Activated CD8-positive, alpha-beta memory T cell treated with anti-CD3 and anti-CD28 coated beads for 24 hours (primary cell): ENCODE measurements around the gene JAK2.
"Not testable (repeated sequence)": the region's sequence is repeated elsewhere in the genome, so short reads cannot be mapped to it uniquely, and the experiment has no call there.

Source experiments
- DNase-seq: peaks from one replicate; pipeline ENCODE4 v3.0.0-alpha.2; 2020

Gene JAK2

DNA sequence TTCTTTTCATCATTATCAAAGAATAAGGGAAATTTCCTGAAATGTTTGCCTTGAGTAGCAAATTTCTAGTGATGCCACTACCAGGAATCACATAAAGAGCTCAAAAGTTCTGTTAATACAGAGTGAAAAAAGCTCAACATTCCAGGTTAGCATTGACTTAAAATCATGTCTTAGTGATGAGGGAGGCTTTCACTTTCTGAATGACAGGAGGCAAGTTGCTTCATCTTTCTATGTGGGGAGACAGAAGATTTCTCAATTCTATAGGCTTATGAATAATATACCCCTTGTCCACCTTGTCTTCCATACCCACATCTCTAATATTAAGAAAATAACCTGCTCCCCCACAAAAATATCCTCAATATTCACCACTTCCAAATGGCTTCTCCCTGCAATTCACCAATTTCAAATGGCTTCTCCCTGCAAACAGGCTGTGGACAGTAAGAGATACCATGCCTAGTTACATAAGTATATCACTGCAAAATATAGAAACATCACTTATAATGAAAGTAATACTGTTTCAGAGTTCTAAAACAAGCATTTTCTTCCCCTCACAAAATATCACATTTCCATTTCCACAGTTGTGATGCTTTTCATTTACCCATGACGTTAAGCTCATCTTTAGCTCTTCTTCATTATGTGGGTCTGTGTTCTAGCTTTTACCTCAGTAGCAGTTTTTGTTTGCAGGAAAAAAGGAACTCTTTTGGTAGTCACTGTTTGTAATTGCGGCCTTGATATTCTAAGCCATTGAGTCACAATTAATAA is 2.2 kb upstream of the JAK2 start:
- no peak for DNase-seq

DNA sequence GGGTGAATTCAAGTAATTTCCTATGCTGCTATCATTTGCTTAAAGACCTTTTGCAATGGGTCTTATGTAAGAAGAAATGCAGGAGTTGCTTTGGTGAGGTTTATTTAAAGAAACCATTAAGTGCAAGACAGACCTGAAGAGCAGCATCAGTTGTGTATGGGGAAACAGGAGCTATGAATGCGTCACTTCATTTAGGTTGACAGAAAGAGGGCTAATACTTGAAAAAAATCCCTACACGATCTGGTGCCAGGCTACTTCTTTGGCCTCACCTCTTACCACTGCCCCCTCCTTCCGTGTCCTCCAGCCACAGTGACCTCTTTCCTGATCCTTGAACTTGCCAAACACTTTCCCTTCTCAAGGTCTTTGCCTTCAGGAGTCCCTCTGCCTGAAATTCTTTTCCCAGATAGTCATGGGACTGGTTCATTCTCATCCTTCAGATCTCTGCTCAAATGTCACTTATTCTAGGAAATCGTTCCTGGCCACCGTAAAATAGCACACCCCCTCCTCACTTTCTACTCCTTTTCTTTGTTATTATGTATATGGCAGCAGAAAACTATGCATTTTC is 1.4 kb upstream of the JAK2 start:
- no peak for DNase-seq

DNA sequence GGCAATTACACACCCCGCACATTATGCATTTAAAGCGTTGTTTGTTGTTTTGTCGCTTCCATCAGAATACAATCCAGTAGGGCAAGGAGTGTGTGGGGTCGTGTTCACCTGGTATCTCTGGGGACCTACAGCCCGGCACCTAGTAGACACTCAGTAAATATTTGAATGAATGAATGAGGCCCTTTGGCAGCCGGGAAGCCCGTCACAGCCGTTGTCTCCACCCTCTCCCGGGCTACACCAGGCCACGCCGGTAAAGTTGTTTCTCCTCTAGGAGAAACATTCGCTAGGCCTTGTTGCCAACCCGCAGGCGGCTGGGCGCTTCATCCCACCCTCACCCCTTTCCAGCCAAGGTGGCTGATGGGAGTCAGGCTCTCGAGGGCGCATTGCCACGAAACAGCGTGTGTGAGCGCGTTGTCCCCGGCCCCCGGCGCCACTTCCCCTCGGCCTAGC is 876 bp upstream of the JAK2 start:
- DNase-seq = no peak

DNA sequence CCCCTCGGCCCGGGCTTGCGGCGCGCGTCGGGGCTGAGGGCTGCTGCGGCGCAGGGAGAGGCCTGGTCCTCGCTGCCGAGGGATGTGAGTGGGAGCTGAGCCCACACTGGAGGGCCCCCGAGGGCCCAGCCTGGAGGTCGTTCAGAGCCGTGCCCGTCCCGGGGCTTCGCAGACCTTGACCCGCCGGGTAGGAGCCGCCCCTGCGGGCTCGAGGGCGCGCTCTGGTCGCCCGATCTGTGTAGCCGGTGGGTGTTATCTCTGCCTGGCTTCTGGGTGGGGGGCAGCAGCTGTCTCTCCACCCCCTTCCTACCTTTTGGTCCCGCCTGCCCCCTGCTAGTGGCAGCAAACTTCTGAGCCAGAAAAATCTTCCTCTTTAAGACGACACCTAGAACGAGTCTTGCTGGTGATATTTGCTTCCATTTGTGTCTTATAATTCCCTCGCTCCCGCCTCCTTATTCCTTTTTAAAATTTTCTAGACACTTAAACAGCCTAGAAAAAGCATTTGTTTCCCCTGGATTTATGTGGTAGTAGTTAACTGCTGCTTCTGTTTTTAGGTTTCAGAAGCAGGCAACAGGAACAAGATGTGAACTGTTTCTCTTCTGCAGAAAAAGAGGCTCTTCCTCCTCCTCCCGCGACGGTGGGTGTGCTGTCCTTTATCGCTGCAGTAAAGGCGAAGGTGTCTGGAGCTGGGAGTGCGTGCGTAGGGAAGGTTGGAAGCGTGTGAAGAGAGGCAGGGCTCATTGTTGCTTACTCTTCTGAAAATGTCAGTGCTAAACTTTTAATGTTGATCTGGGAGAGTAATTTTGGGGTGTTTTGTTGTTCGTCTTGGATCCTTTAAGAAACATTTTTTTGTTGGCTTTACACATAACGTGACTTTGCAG is 554 bp downstream of the JAK2 start:
- no peak for DNase-seq

DNA sequence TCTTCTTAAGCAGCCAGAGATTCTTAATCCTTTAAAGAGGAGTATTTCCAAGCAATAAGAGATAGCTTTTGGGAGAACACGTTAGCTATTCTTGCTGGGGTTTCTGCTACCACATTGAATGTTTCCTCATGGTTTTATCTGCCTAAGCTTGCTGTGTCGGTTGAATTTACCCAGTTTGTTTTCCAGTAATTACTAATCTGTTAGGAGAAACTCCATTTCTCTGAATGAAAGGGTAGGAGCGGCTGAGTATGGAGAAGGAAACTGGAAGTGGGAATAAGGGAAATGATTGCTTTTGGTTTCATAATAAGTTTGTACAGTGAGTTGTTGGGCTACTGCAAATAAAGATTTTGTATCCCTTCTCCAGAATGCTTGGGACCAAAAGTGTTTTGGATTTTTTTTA is 1.2 kb downstream of the JAK2 start:
- DNase-seq = no peak

DNA sequence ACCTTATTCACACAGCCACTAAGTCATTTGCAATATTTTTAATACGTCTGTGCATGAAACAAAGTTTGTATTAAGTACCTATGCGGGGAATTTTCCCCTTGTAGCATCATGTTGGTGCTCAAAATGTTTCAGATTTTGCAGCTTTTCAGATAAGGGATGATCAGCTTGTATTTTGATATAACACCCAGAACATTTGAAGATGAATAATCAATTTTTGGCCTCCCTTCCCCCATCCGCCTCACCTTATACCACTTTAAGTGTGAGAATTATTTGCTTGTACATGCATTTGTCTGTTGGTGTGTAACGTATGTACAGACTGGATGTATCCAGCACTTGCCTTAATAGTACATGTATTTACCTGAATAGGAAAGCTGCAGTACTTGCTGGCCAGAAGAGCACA is 1.7 kb downstream of the JAK2 start:
- no peak for DNase-seq

DNA sequence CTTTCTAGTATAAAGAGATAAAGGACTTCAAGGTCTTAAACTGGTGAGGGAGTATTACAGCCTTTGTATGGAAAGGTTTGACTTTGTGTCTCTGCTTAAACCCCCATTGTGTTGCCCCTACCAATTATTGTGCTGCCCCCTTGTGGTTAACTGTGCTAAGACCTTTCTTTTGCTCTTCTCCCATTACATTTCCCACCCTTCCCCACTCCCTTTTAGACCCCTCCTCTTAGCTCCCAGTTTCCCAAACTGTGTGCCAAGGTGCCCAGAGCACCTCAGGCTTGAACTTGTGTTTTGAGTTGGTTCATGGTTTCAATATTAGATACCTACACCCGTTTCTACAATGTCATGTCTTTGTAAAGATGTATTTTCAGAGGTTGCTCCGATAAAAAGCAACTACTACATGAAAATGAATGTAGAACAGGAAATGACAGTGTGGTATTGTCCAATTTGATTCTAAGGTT is 2.9 kb downstream of the JAK2 start:
- DNase-seq = peak; percentile 81

DNA sequence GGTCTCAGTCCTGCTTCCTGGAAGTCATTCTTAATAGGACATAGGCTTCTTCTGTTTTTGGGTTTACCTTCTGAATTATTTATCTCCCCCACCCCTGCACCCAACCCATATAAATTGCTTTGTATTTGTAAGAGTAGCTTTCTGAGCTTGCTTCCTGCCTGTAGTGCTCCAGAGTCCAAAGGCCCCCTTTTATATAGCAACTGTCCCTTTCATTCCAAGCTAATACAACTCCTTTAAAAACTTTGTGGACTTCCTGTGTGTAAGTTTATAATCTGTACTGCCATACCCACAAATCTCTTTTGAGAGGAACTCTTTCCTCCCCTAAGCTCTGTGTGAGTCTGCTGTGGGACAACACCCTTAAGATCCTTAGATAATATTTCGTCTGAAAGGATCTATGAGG is 7.8 kb downstream of the JAK2 start:
- no peak for DNase-seq

DNA sequence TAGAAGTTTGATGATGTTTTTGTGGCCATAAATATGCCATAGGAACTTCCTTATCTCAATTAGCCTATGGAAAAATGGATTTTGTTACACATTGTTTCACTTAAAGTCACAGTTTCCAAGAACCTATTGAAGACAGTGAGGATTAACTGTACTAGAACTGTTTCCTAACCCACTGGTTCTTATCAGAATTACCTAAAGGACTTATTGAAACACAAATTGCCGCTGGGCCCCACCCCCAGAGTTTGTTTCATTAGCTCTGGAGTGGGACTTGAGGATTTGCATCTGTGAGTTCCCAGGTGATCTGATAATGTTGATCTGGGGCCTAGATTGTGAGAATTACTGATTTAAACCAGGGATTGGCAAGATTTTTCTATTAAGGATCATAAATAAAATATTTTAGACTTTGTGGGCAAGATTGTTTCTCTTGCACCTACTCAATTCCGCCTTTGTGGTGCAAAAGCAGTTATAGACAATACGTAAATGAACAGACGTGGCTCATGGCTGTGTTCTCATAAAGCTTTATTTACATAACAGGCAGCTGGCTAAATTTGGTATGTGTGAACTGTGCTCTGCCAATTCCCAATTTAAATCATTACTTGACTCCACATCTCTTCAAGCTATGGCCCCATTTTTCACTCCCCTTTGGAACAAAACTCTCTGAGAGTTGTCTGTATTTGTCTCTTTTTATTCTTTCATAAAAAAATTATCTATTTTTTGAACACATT is 9.3 kb downstream of the JAK2 start:
- DNase-seq = no peak

DNA sequence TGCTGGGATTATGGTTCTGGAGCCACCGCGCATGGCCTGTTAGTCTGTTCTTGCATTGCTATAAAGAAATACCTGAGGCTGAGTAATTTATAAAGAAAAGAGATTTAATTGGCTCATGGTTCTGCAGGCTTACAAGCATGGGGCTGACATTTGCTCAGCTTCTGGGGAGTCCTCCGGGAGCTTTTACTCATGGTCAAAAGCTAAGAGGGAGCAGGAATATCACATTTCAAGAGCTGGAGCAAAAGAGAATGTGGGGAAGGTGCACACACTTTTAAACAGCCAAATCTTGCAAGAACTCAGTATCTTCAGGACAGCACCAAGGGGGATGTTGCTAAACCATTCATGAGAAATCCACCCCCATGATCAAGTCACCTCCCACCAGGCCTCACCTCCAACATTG is 12.1 kb downstream of the JAK2 start:
- no peak for DNase-seq

DNA sequence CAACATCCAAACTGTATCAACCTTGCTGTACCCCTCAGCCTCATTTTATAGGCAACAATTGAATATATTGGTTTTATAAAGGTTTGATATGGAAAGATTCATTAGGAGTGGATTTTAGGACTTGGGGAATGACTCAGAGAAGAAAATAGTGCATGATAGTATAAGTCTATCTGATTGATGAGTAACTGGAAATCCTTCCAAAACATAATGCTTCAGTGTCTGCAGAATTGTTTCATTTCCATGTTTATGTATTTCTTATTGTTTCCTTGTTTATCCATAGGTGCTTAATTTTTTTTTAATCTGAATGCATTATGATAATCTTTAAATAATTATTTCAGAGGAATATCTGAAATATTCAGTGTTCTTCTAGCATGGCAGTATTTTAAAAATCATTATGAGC is 12.6 kb downstream of the JAK2 start:
- DNase-seq = no peak

DNA sequence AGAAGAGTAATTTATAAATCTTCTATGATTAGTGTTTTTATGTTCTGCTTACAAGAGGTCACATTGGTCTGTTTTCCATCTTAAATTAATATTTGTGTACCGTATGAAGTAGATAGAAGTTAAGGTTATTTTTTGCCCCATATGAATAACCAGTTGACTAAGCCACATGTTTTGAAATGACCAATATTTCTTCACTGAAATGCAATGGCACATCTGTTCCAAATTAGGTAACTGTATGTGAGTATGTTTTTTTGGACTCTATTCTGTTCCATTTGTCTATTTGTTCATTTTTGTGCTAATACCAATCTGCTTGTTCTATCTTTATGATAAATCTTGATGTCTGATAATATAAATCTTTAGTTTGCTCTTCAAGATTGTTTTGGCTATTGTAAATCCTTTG is 17.7 kb downstream of the JAK2 start:
- no peak for DNase-seq

DNA sequence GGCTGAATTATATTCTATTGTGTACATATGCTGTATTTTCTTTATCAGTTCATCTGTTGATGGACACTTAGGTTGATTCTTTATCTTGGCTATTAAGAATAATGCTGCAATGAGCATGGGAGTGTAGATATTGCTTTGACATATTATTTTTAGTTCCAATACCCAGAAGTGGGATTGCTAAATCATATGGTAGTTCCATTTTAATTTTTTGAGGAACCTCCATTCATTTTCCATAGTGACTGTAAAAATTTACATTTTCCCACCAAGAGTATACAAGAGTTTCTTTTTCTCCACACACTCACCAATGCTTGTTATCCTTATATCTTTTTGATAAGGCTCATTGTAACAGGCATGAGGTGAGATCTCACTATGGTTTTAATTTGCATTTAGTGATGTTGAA is 19.4 kb downstream of the JAK2 start:
- no peak for DNase-seq

DNA sequence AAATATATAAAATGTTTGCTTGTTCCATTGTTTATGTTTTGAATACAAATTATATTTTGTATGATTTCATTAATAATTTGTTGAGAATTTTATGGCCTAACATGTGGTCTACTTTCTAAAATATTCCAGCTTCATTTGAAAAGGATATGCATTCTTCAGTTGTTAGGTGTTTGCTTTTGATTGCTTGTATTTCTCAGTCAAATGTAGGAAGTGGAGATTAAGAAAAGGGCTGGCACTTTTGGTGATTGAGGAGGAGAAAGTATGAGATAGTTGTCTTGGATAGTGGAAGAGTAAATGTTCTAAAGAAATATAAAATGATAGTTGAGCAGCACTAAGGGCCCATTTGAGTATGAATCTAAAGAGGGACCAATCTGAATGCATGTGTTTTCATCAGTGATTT is 23.1 kb downstream of the JAK2 start:
- DNase-seq = no peak

DNA sequence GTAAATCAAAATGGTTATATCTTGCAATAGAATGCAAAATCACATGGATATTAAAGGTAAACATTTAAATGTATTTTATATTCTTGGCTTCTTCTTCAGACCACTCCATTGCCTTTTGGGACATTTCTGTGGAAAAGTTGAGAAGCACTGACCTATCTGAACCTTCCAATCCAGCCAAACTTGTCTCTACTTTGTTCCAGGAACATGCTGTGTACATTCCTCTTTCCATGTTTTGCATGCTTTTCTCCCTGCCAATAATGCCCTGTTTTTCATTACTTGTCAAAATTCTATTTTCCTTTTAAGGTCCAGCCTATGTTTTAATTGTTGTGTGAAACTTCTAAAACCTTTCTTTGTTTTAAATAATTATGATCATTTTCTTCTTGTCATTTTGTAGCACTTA is 28.3 kb downstream of the JAK2 start:
- no peak for DNase-seq

DNA sequence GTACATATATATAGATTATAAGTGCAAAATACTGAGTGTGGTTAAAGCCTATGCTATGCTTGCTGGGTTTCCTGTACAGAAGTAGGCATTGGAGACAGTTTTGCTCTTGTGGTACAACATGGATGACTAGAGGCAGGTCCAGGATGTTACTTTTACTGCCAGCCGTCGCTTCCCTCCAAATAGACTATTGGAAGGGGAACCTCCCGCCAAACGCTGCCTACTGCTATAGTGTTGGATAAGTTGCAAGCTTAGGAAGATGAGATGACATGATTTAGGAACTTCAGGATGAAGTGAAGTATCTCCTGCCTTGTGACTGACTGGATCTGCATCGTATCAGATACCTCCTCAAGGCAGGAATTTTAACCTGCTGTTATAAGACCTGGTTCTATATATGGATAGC is 30.9 kb downstream of the JAK2 start:
- DNase-seq = no peak

DNA sequence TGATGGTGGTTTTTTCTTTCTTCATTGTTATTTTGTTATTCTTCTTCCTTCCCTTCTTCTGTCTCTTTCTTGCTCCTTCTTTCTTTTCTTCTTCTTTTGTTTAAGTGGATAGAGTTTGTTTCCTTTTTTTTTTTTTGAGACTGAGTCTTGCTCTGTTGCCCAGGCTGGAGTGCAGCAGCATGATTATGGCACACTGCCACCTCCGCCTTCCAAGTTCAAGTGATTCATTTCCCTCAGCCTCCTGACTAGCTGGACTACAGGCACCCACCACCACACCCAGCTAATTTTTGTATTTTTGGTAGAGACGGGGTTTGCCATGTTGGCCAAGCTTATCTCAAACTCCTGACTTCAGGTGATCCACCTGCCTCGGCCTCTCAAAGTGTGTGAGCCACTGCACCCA is 40.3 kb downstream of the JAK2 start:
- no peak for DNase-seq

DNA sequence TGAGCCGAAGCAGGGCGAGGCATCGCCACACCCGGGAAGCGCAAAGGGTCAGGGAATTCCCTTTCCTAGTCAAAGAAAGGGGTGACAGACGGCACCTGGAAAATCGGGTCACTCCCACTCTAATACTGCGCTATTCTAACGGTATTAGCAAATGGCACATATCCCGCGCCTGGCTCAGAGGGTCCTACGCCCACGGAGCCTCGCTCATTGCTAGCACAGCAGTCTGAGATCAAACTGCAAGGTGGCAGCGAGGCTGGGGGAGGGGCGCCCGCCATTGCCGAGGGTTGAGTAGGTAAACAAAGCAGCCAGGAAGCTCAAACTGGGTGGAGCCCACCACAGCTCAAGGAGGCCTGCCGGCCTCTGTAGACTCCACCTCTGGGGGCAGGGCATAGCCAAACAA is 46.9 kb downstream of the JAK2 start:
- DNase-seq = not testable (repeated sequence)

DNA sequence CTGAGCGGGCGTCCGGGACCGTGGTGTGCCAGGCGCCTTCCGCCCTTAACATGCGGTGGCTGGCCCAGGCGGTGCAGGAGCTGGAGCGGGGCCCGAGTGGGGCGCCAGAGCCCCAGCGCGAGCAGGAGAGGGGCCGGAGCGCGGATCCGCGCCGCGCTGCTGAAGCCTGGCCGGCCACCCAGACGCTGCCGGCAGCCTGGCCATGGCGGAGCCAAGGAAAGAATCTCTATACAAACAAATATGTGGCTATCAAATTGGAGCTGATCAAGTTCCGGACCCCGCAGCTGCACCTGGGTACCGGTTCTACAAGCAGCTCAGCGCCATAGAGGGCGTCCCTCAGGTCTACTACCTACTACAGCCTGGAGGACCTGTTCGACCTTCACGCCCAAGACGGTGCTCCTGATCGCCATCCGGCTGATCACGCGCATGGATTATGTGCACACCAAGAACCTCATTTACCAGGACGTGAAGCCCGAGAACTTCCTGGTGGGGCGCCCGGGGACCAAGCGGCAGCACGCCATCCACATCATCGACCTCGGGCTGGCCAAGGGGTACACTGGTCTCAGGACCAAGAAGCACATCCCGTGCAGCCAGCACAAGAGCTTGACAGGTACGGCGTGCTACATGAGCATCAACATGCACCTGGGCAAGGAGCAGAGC is 55.8 kb downstream of the JAK2 start:
- DNase-seq = no peak

DNA sequence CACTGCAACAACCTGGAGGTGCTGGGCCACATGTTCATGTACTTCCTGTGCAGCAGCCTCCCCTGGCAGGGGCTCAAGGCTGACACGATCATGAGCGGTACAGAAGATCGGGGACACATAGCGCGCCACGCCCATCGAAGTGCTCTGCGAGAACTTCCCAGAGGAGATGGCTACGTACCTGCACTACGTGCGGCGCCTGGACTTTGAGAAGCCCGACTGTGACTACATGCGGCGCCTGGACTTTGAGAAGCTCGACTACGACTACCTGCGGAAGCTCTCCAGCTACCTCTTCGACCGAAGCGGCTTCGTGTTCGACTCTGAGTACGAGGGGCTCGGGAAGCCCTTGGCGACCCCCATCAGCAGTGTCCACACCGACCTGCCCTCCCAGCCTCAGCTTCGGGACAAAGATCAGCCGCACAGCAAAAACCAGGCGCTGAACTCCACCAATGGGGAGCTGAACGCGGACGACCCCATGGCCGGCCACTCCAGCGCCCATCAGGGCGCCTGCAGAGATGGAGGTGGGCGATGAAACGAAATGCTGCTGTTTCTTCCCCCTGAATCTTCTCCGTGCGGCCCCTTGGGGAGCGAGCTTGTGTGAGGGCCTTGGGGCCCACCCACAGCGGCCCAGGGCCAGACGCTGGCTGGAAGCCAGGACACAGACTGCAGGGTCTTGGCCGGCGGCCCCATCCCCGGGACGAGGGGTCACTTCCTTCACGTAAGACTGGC is 56.5 kb downstream of the JAK2 start:
- DNase-seq = no peak

DNA sequence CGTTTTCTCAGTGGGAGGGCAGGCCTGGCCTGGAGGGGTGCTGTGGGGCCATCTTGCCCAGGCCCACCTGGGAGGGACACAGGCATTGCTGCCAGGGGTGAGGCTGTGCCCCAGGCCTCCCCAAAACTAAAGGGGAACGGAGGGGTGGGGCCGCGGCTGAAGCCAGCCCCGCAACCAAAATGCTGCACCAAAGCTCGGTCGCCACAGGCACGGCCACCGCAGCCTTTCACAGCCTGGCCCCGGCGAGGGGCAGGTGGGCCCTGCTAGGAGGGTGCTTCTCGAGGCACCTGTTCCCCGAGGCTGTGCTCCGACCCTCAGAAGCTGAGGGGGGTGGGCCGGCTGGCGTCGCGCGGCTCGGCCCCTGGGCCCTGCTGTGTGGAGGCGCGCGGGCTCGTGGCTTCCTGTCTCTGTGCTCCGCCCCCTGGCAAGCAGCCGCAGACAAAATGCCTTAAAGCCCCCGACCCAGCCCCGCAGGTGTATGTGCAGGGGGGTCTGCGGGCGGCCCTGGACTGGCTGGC is 57.6 kb downstream of the JAK2 start:
- DNase-seq = no peak

DNA sequence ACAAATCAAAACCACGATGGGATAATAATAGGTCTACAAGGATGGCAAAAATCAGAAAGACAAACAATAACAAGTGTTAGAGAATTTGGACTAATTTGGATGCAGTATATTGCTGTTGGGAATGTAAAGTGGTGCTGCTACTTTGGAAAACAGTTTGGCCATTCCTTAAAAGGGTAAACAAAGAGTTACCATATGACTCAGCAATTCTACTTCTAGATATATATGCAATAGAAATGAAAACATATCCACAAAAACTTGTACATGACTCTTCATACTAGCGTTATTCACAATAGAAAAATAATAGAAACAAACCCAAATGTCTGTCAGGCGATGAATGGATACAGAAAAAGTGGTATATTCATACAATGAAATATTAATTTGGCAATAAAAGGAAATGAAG is 58.3 kb downstream of the JAK2 start:
- DNase-seq = no peak
